ENCODE data around the gene MAD2L2. TPM values are rescaled to one million over a fixed set of nuclear protein-coding genes. Genes with fewer than 3 reads are reported as not detected.

Gene MAD2L2
- total RNA-seq, 1 experiment from 2014 or later = 127 TPM

GRCh38 chr1:11641776-11642305, 39.1 kb downstream of the MAD2L2 start:
- Histone ChIP-seq H3K9me2 (replicated peaks; ENCODE audit: low read length) (no peaks in the 10 kb centered on the region), H3K4me3 (ENCODE audit: low read length) (no peak overlapping the region), H3K9me3 (ENCODE audit: low read length) (no peaks in the 10 kb centered on the region), H2AFZ (ENCODE audit: low read length) (no peak overlapping the region), H3K36me3 (ENCODE audit: low read depth, low read length) (no peaks in the 10 kb centered on the region), H3F3A (ENCODE audit: low read length, unreplicated experiment) (no peaks in the 10 kb centered on the region), H3K27ac (ENCODE audit: low read length) (no peak overlapping the region), H3K4me1 (ENCODE audit: insufficient read depth, low read length) (no peaks in the 10 kb centered on the region), H3K79me2 (ENCODE audit: low read length) (no peaks in the 10 kb centered on the region), H3K9ac (ENCODE audit: low read length) (no peak overlapping the region), H3K27me3 (ENCODE audit: low read length) (peaks cover 18% of the 10 kb centered on the region; the same call in 1 of the 2 replicates), H4K20me1 (ENCODE audit: low read length) (no peaks in the 10 kb centered on the region), H3K4me2 (ENCODE audit: low read length) (no peak overlapping the region)
- DNase-seq = no peak
- intact Hi-C loops (cut with micrococcal nuclease) = loop anchor here (1.0 to 10.0 kb wide), 3 partner anchors 163 to 401 kb away; partner anchors contain the start of gene DISP3
- POLR2A ChIA-PET (ENCODE audit: unreplicated experiment) = no interaction called here
- no peak for TF ChIP-seq CTCF (conservative IDR thresholded peaks at IDR 0.05; ENCODE audit: low read depth, low read length)
- TF ChIP-seq EZH2 (IDR thresholded peaks at IDR 0.05; ENCODE audit: low read length, unreplicated experiment) = no peak
- no peak for TF ChIP-seq EZH2phosphoT487 (IDR thresholded peaks at IDR 0.05; ENCODE audit: borderline replicate concordance, low read length)
- no TSS peak for BruUV-seq (replicated peaks)
- CTCF ChIA-PET = interaction anchor here (0.6 to 2.3 kb wide), 2 partner anchors 604 to 741 kb away, joined by 3 to 15 read pairs; no protein-coding TSS in a partner anchor
- ATAC-seq = no peak

GRCh38 chr1:11640944-11641343, 40.0 kb downstream of the MAD2L2 start:
- no peak for ATAC-seq
- intact Hi-C loops (cut with micrococcal nuclease) = loop anchor here (10.0 kb wide), 1 partner anchor 356 kb away; no protein-coding TSS in a partner anchor
- POLR2A ChIA-PET (ENCODE audit: unreplicated experiment) = interaction anchor here (0.7 kb wide), 2 partner anchors 8 to 313 kb away, joined by 3 to 23 read pairs; no protein-coding TSS in a partner anchor
- Histone ChIP-seq H3K9me3 (ENCODE audit: low read length) (no peaks in the 10 kb centered on the region), H3F3A (ENCODE audit: low read length, unreplicated experiment) (no peaks in the 10 kb centered on the region), H3K27me3 (ENCODE audit: low read length) (peaks cover 23% of the 10 kb centered on the region), H4K20me1 (ENCODE audit: low read length) (no peaks in the 10 kb centered on the region), H3K9me2 (replicated peaks; ENCODE audit: low read length) (no peaks in the 10 kb centered on the region), H2AFZ (ENCODE audit: low read length) (no peak overlapping the region), H3K4me1 (ENCODE audit: insufficient read depth, low read length) (no peaks in the 10 kb centered on the region), H3K4me3 (ENCODE audit: low read length) (no peak overlapping the region), H3K27ac (ENCODE audit: low read length) (no peak overlapping the region), H3K9ac (ENCODE audit: low read length) (no peak overlapping the region), H3K79me2 (ENCODE audit: low read length) (no peaks in the 10 kb centered on the region), H3K4me2 (ENCODE audit: low read length) (no peak overlapping the region), H3K36me3 (ENCODE audit: low read depth, low read length) (no peaks in the 10 kb centered on the region)
- BruUV-seq (replicated peaks) = no TSS peak
- CTCF ChIA-PET = interaction anchor here (0.6 kb wide), 1 partner anchor 741 kb away, joined by 3 read pairs; no protein-coding TSS in a partner anchor
- no peak for TF ChIP-seq EZH2 (IDR thresholded peaks at IDR 0.05; ENCODE audit: low read length, unreplicated experiment)
- no peak for TF ChIP-seq EZH2phosphoT487 (IDR thresholded peaks at IDR 0.05; ENCODE audit: borderline replicate concordance, low read length)
- TF ChIP-seq CTCF (conservative IDR thresholded peaks at IDR 0.05; ENCODE audit: low read depth, low read length) = no peak
- DNase-seq = no peak

GRCh38 chr1:11640101-11640500, 40.8 kb downstream of the MAD2L2 start:
- Histone ChIP-seq H3K9me2 (replicated peaks; ENCODE audit: low read length) (no peaks in the 10 kb centered on the region), H3K9ac (ENCODE audit: low read length) (no peak overlapping the region), H3K27ac (ENCODE audit: low read length) (no peak overlapping the region), H3K4me2 (ENCODE audit: low read length) (no peak overlapping the region), H3K27me3 (ENCODE audit: low read length) (peaks cover 23% of the 10 kb centered on the region), H4K20me1 (ENCODE audit: low read length) (no peaks in the 10 kb centered on the region), H3K9me3 (ENCODE audit: low read length) (no peaks in the 10 kb centered on the region), H3K79me2 (ENCODE audit: low read length) (no peaks in the 10 kb centered on the region), H3F3A (ENCODE audit: low read length, unreplicated experiment) (no peaks in the 10 kb centered on the region), H2AFZ (ENCODE audit: low read length) (no peak overlapping the region), H3K4me1 (ENCODE audit: insufficient read depth, low read length) (no peaks in the 10 kb centered on the region), H3K36me3 (ENCODE audit: low read depth, low read length) (no peaks in the 10 kb centered on the region), H3K4me3 (ENCODE audit: low read length) (no peak overlapping the region)
- CTCF ChIA-PET = no interaction called here
- intact Hi-C loops (cut with micrococcal nuclease) = loop anchor here (10.0 kb wide), 1 partner anchor 355 kb away; no protein-coding TSS in a partner anchor
- no peak for TF ChIP-seq EZH2 (IDR thresholded peaks at IDR 0.05; ENCODE audit: low read length, unreplicated experiment)
- TF ChIP-seq EZH2phosphoT487 (IDR thresholded peaks at IDR 0.05; ENCODE audit: borderline replicate concordance, low read length) = no peak
- TF ChIP-seq CTCF (conservative IDR thresholded peaks at IDR 0.05; ENCODE audit: low read depth, low read length) = no peak
- no peak for ATAC-seq
- POLR2A ChIA-PET (ENCODE audit: unreplicated experiment) = interaction anchor here (0.7 kb wide), 1 partner anchor 8 kb away, joined by 23 read pairs; no protein-coding TSS in a partner anchor
- no peak for DNase-seq
- no TSS peak for BruUV-seq (replicated peaks)
